ENCODE data around the gene CCDC126. TPM values are rescaled to one million over a fixed set of nuclear protein-coding genes. Genes with fewer than 3 reads are reported as not detected.
"Not testable (repeated sequence)": the region's sequence is repeated elsewhere in the genome, so short reads cannot be mapped to it uniquely, and the experiment has no call there.

CCDC126 gene
- total RNA-seq (1 to 10 TPM; 3.9 to 8.5 (median 4.9) TPM), polyA plus RNA-seq (1 to 10 TPM; 2.4 to 6.0 TPM)

GRCh38 chr7:23597094-23598091, at the start of gene CCDC126:
CCDC126 (plus strand) TSS chr7:23597382; CDS start chr7:23611316, 13,934 bp downstream.
- Histone ChIP-seq H3K27me3 (no peaks in the 10 kb centered on the region), H3K9me3 (no peaks in the 10 kb centered on the region), H3K4me3 (peak within 1 kb of the TSS; percentile 62 to 97 (median 70)), H3K36me3 (no peaks in the 10 kb centered on the region), H3K27ac (peak within 1 kb of the TSS; percentile 88 to 97 (median 94)), H3K4me1 (peaks cover 8 to 18% (median 9%) of the 10 kb centered on the region in 3 donors)
- TF ChIP-seq CTCF (IDR thresholded peaks at IDR 0.05) = no peak
- ATAC-seq (peak; percentile 97 to 99 (median 98)), FAIRE-seq (no peak), DNase-seq (peak; percentile 91 to 98 (median 93))
- intact Hi-C loops (cut with DNase I) = no loop called here
- WGBS, 2 donors = 1 to 2% methylated on average over 65 to 99 of the region's 99 CpGs

- Histone ChIP-seq H3K4me3 (no peak overlapping the region), H3K9me3 (no peaks in the 10 kb centered on the region), H3K4me1 (no peaks in the 10 kb centered on the region), H3K36me3 (no peaks in the 10 kb centered on the region), H3K27me3 (no peaks in the 10 kb centered on the region), H3K27ac (no peak overlapping the region)
- ATAC-seq (no peak), DNase-seq (no peak), FAIRE-seq (no peak)
- intact Hi-C loops (cut with DNase I) = no loop called here
- TF ChIP-seq CTCF (IDR thresholded peaks at IDR 0.05) = no peak
- WGBS, 2 donors = 75 to 93% methylated on average over 4 of the region's 4 CpGs
Observed at GRCh38 chr7:23547662-23548061, 49.5 kb upstream of the CCDC126 start.

GRCh38 chr7:23558303-23558702, 38.9 kb upstream of the CCDC126 start:
- intact Hi-C loops (cut with DNase I) = no loop called here
- Histone ChIP-seq H3K27me3 (no peaks in the 10 kb centered on the region), H3K27ac (no peak overlapping the region), H3K4me1 (no peaks in the 10 kb centered on the region), H3K36me3 (no peaks in the 10 kb centered on the region), H3K4me3 (no peak overlapping the region), H3K9me3 (no peaks in the 10 kb centered on the region)
- no peak for TF ChIP-seq CTCF (IDR thresholded peaks at IDR 0.05)
- ATAC-seq = no peak
- DNase-seq = no peak
- peak; percentile 49 for FAIRE-seq

- 14 to 18% methylated on average over 5 of the region's 5 CpGs for WGBS, 2 donors
- no peaks in the 10 kb centered on the region for H3K4me1 ChIP-seq
- no peak overlapping the region for H3K4me3 ChIP-seq
- no peak for FAIRE-seq
- no peak overlapping the region for H3K27ac ChIP-seq
- no peaks in the 10 kb centered on the region for H3K36me3 ChIP-seq
- ATAC-seq = peak; percentile 98 to 100 (median 100)
- DNase-seq = peak; percentile 60 to 81 (median 66)
- TF ChIP-seq CTCF (IDR thresholded peaks at IDR 0.05) = peak; percentile 47 to 70 (median 64)
- H3K27me3 ChIP-seq = no peaks in the 10 kb centered on the region
- no peaks in the 10 kb centered on the region for H3K9me3 ChIP-seq
- intact Hi-C loops (cut with DNase I) = loop anchor here in 1 of 3 donors (5.0 kb wide), 1 partner anchor 142 kb away; the partner anchor contains the start of gene STK31
Observed at GRCh38 chr7:23570592-23571200, 26.5 kb upstream of the CCDC126 start.

- H3K27me3 ChIP-seq; ATAC-seq; H3K27ac ChIP-seq; H3K36me3 ChIP-seq; FAIRE-seq; H3K4me3 ChIP-seq; intact Hi-C loops (cut with DNase I); H3K4me1 ChIP-seq; DNase-seq; H3K9me3 ChIP-seq: not testable (repeated sequence)
- 95 to 97% methylated on average over 1 of the region's 1 CpG for WGBS, 2 donors
Observed at GRCh38 chr7:23581975-23582374, 15.2 kb upstream of the CCDC126 start.

- ATAC-seq; DNase-seq; H3K4me3 ChIP-seq; H3K36me3 ChIP-seq; H3K9me3 ChIP-seq; intact Hi-C loops (cut with DNase I); H3K27ac ChIP-seq; H3K4me1 ChIP-seq; H3K27me3 ChIP-seq; FAIRE-seq: not testable (repeated sequence)
- 92 to 95% methylated on average over 10 of the region's 10 CpGs for WGBS, 2 donors
Observed at GRCh38 chr7:23585304-23585703, 11.9 kb upstream of the CCDC126 start.

Data from pancreas (tissue), 10 donors.